ENCODE measurements around the gene TMEM80.

The TMEM80 gene

DNA sequence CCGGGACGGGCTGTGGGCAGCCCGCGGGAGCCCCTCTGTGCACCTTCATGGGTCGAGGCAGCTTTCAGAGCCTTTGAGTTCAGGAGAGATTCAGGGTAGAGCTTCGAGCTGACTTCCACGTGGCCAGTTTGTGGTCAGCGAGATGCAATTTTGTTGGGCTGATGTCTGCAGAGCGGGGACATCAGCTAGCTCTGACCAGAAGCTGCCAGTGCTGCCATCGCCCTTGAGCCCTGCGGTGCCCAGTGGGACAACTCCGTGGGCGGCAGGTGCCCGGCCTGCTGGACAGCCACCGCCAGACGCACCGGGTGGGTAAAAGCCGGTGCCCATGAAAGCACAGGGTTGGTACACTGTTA, 52.4 kb downstream of the TMEM80 start:
- no peak for DNase-seq

DNA sequence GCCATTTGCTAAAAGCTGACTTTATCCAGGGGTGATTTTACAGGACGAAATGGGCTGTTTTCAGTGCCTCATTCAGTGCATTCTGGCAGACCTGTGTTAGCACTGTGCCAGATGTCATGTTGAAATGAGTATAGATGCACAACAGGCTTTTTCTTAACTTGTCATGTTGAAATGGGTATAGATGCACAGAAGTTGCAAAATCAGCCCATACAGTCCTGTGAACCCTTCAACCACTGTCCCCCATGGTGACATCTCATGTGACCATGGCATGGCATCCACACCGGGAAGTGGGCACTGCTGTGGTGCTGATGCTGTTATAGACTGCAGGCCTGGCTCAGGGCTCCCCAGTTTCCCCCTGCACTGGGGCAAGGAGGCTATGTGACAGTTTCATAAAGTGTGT, 54.1 kb downstream of the TMEM80 start:
- no peak for DNase-seq
